ENCODE measurements around the gene SLC25A12.
"Not testable (repeated sequence)": the region's sequence is repeated elsewhere in the genome, so short reads cannot be mapped to it uniquely, and the experiment has no call there.

The SLC25A12 gene

GRCh38 chr2:171810422-171811244, 83.4 kb downstream of the SLC25A12 start:
- no peak overlapping the region for H3K9ac ChIP-seq
- no peak overlapping the region for H3K4me3 ChIP-seq (IDR thresholded peaks at IDR 0.05; ENCODE audit: insufficient read depth, low read depth, low read length)
- no peak for TF ChIP-seq CTCF (conservative IDR thresholded peaks at IDR 0.05; ENCODE audit: low read depth, low read length)
- H3K4me1 ChIP-seq (ENCODE audit: low read depth, poor library complexity, severe bottlenecking) = peaks cover 7% of the 10 kb centered on the region
- no peaks in the 10 kb centered on the region for H3K79me2 ChIP-seq (ENCODE audit: insufficient read depth, low read depth)
- no peaks in the 10 kb centered on the region for H3K27me3 ChIP-seq (ENCODE audit: insufficient read depth, low read depth)
- no peaks in the 10 kb centered on the region for H4K20me1 ChIP-seq (ENCODE audit: insufficient read depth)
- no peak overlapping the region for H3K4me2 ChIP-seq
- no peaks in the 10 kb centered on the region; the same call in 1 of the 2 replicates for H3K36me3 ChIP-seq (ENCODE audit: insufficient read depth)
- no peak overlapping the region for H3K27ac ChIP-seq
- no peak overlapping the region for H2AFZ ChIP-seq (ENCODE audit: low read depth)

- not testable (repeated sequence) for H3K27ac ChIP-seq; H3K4me3 ChIP-seq (IDR thresholded peaks at IDR 0.05; ENCODE audit: insufficient read depth, low read depth, low read length); H3K4me2 ChIP-seq; H4K20me1 ChIP-seq (ENCODE audit: insufficient read depth); H3K27me3 ChIP-seq (ENCODE audit: insufficient read depth, low read depth); H3K9ac ChIP-seq; H3K36me3 ChIP-seq (ENCODE audit: insufficient read depth); H2AFZ ChIP-seq (ENCODE audit: low read depth); H3K79me2 ChIP-seq (ENCODE audit: insufficient read depth, low read depth); H3K4me1 ChIP-seq (ENCODE audit: low read depth, poor library complexity, severe bottlenecking)
Measured at GRCh38 chr2:171808885-171809284, 85.2 kb downstream of the SLC25A12 start.

- Histone ChIP-seq H3K27me3 (ENCODE audit: insufficient read depth, low read depth) (no peaks in the 10 kb centered on the region), H3K4me3 (IDR thresholded peaks at IDR 0.05; ENCODE audit: insufficient read depth, low read depth, low read length) (no peak overlapping the region), H3K36me3 (ENCODE audit: insufficient read depth) (no peaks in the 10 kb centered on the region; the same call in 1 of the 2 replicates), H3K27ac (no peak overlapping the region), H3K4me2 (no peak overlapping the region), H2AFZ (ENCODE audit: low read depth) (no peak overlapping the region), H4K20me1 (ENCODE audit: insufficient read depth) (no peaks in the 10 kb centered on the region), H3K4me1 (ENCODE audit: low read depth, poor library complexity, severe bottlenecking) (no peaks in the 10 kb centered on the region), H3K79me2 (ENCODE audit: insufficient read depth, low read depth) (no peaks in the 10 kb centered on the region), H3K9ac (no peak overlapping the region)
- TF ChIP-seq CTCF (conservative IDR thresholded peaks at IDR 0.05; ENCODE audit: low read depth, low read length) = no peak
Measured at GRCh38 chr2:171807831-171808393, 86.1 kb downstream of the SLC25A12 start.

- no peak overlapping the region for H3K4me3 ChIP-seq (IDR thresholded peaks at IDR 0.05; ENCODE audit: insufficient read depth, low read depth, low read length)
- no peaks in the 10 kb centered on the region for H3K36me3 ChIP-seq (ENCODE audit: insufficient read depth)
- H3K27ac ChIP-seq = no peak overlapping the region
- H2AFZ ChIP-seq (ENCODE audit: low read depth) = no peak overlapping the region
- no peak for TF ChIP-seq CTCF (conservative IDR thresholded peaks at IDR 0.05; ENCODE audit: low read depth, low read length)
- H3K79me2 ChIP-seq (ENCODE audit: insufficient read depth, low read depth) = no peaks in the 10 kb centered on the region
- H4K20me1 ChIP-seq (ENCODE audit: insufficient read depth) = no peaks in the 10 kb centered on the region
- H3K4me1 ChIP-seq (ENCODE audit: low read depth, poor library complexity, severe bottlenecking) = no peaks in the 10 kb centered on the region
- H3K27me3 ChIP-seq (ENCODE audit: insufficient read depth, low read depth) = no peaks in the 10 kb centered on the region
- no peak overlapping the region for H3K4me2 ChIP-seq
- no peak overlapping the region for H3K9ac ChIP-seq
Measured at GRCh38 chr2:171807119-171807518, 86.9 kb downstream of the SLC25A12 start.

GRCh38 chr2:171804456-171804855, 89.6 kb downstream of the SLC25A12 start:
- no peak overlapping the region for H3K9ac ChIP-seq
- no peaks in the 10 kb centered on the region for H4K20me1 ChIP-seq (ENCODE audit: insufficient read depth)
- H3K4me3 ChIP-seq (IDR thresholded peaks at IDR 0.05; ENCODE audit: insufficient read depth, low read depth, low read length) = no peak overlapping the region
- H2AFZ ChIP-seq (ENCODE audit: low read depth) = no peak overlapping the region
- H3K4me2 ChIP-seq = no peak overlapping the region
- no peaks in the 10 kb centered on the region for H3K36me3 ChIP-seq (ENCODE audit: insufficient read depth)
- no peak for TF ChIP-seq CTCF (conservative IDR thresholded peaks at IDR 0.05; ENCODE audit: low read depth, low read length)
- no peaks in the 10 kb centered on the region for H3K4me1 ChIP-seq (ENCODE audit: low read depth, poor library complexity, severe bottlenecking)
- H3K79me2 ChIP-seq (ENCODE audit: insufficient read depth, low read depth) = no peaks in the 10 kb centered on the region
- H3K27me3 ChIP-seq (ENCODE audit: insufficient read depth, low read depth) = no peaks in the 10 kb centered on the region
- H3K27ac ChIP-seq = no peak overlapping the region
